ENCODE measurements around the gene BTBD9.

- TF ChIP-seq POLR2AphosphoS5 (IDR thresholded peaks at IDR 0.05) = no peak
- TF ChIP-seq CTCF (IDR thresholded peaks at IDR 0.05) = no peak
- no peak for TF ChIP-seq POLR2A (IDR thresholded peaks at IDR 0.05)
These were observed 8.4 kb downstream of the BTBD9 start for GRCh38 chr6:38631186-38631783.
